Motor neuron (in vitro differentiated cells): Measurements from ENCODE around the gene TUBGCP3. TPM values are rescaled to one million over a fixed set of nuclear protein-coding genes. Genes with fewer than 3 reads are reported as not detected.
"Not testable (repeated sequence)": the region's sequence is repeated elsewhere in the genome, so short reads cannot be mapped to it uniquely, and the experiment has no call there.

Experiments
- ATAC-seq, 8 experiments: fragments of 200-7000 bp; cut with Tn5 transposase; replicated peaks in 6 of 8; 2 replicates each; pipeline ENCODE4 v1.8.0; 2021; ENCODE audit warnings: mild to moderate bottlenecking in 8 of 8, moderate library complexity in 8 of 8
- H3K27ac ChIP-seq, 2 donors: fragments of 250-450 bp; sonication (Bioruptor Pico); 2 replicates each; pipeline ENCODE4 v1.9.0; 2021; ENCODE audit warnings: antibody characterized with exemption in 2 of 2, mild to moderate bottlenecking in 2 of 2, moderate library complexity in 1 of 2
- H3K4me1 ChIP-seq, 2 donors: fragments of 250-450 bp; sonication (Bioruptor Pico); replicated peaks in 1 of 2; 2 replicates each; pipeline ENCODE4 v1.6.1; 2021; ENCODE audit warnings: antibody characterized with exemption in 2 of 2, mild to moderate bottlenecking in 2 of 2, moderate library complexity in 1 of 2
- H3K4me3 ChIP-seq, 5 donors: fragments of 250-450 bp; sonication (Bioruptor Pico); 2 replicates each; pipeline ENCODE4 v1.9.0; 2021; ENCODE audit warnings: antibody characterized with exemption in 5 of 5, mild to moderate bottlenecking in 5 of 5, moderate library complexity in 4 of 5
- WGBS, 10 experiments: fragments of 450-650 bp; shearing (Covaris generic); methylation state at CpG; one replicate each; pipeline ENCODE4 v1.0.0; 2022; 5-methylcytosine and 5-hydroxymethylcytosine counted together
- in situ Hi-C, 9 experiments: fragments of 400-800 bp; cut with MboI; loops; one replicate each; pipeline ENCODE4 v1.15.0; 2021; ENCODE audit warnings: low sequenced_read_pairs in 9 of 9, low pct_unique_long_range_greater_than_20kb in 2 of 9; ENCODE audit not compliant: unreplicated experiment in 9 of 9
- total RNA-seq, 8 experiments: library from RNA; unstranded; fragments of 300-600 nt; gene quantifications; 2 replicates each; pipeline versions ENCODE4 v1.2.3 to v1.2.4, GENCODE V29; 2022

Gene TUBGCP3
- total RNA-seq, 8 experiments from 2014 or later, result 11.9 to 39.9 (median 18.1) TPM

DNA sequence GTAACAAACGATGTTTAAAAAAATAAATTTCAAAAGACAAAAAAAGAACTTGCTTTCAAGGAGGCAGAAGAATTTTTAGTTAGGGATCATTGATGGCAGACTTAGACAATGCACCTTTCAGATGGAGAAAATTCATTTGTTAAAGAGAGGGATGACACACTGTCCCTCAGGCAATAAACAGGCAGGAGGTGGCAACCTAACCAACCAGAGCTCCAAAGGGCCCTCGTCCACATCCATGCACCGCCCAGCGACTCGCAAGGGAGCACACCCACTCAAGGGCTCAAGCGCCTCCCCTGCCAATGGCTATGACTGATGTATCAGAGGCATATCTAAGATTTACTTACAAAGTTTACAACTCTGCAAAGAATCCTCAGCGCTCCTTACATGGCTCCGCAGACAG lies 81.9 kb downstream of the TUBGCP3 start:
- peak in 1 of 8 experiments; percentile 32 for ATAC-seq
- Histone ChIP-seq H3K27ac (no peak overlapping the region), H3K4me3 (no peak overlapping the region), H3K4me1 (no peaks in the 10 kb centered on the region)
- WGBS, 10 experiments, result 71 to 100% (median 89%) methylated on average over 1 to 8 of the region's 8 CpGs; no CpG with 5 or more reads in 4 of the 10 experiments
- in situ Hi-C loops, result no loop called here

DNA sequence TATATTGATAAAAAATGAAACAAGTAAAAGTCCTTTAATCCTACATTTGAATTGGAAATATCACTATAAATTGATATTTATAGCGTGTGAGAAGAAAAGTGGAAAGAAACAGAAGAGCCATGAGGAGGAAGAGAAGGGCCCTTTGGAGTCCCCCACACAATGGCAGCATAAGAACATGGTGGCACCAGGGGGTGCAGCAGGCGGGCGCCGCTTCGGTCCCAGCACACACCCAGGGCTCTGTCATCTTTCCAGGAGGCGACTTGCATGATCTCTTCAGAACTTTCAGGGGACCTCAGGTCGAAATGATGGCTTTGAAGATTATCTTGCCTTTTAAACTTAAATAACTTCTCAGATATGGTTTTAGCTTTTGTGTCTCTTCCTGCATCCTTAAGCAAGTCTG lies 91.8 kb downstream of the TUBGCP3 start:
- WGBS, 10 experiments, result 93 to 100% (median 99%) methylated on average over 1 to 7 of the region's 7 CpGs; no CpG with 5 or more reads in 2 of the 10 experiments
- H3K4me3 ChIP-seq, result no peak overlapping the region
- H3K4me1 ChIP-seq, result no peaks in the 10 kb centered on the region
- no peak overlapping the region for H3K27ac ChIP-seq
- ATAC-seq, result no peak
- in situ Hi-C loops, result no loop called here

DNA sequence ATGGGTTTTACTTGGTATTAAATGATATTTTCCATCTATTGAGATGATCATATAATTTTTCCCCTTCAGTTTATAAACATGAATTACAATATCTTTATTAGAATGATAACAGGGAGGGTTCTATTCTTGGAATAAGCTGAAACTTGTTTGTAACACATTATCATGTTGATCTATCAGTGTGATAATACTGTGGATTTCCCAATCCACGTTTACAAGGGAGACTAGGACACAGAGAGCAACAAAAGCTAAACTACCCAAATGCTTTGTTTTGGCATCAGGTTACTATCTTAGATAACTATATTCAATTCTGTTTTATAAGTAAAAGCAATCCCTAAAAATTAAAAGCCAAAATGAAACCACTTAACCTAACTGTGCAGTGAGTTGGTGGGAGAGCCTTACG lies 92.5 kb downstream of the TUBGCP3 start:
- Histone ChIP-seq H3K4me3 (no peak overlapping the region), H3K27ac (no peak overlapping the region), H3K4me1 (no peaks in the 10 kb centered on the region)
- in situ Hi-C loops, result no loop called here
- 50 to 100% (median 95%) methylated on average over 1 to 2 of the region's 2 CpGs for WGBS, 10 experiments
- ATAC-seq, result no peak

DNA sequence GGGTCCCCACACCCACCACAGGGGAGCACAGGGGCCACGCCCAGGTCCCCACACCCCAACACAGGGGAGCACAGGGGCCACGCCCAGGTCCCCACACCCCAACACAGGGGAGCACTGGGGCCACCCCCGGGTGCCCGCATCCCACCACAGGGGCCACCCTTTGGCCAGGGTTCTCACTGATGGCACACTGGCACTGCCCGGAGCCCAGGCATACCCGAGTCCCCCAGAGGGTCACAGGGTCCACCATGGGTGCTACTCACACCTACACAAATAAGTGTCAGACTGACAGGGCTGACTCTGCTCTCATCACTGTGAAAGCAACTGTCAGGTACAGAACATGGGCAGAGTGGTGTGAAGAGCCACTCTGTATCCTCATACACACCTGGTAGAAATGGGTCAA lies 98.8 kb downstream of the TUBGCP3 start:
- ATAC-seq, result no peak
- Histone ChIP-seq H3K4me1 (no peaks in the 10 kb centered on the region), H3K4me3 (no peak overlapping the region), H3K27ac (no peak overlapping the region)
- WGBS, 10 experiments, result 100% methylated on average over 1 of the region's 6 CpGs; no CpG with 5 or more reads in 9 of the 10 experiments
- in situ Hi-C loops, result no loop called here

DNA sequence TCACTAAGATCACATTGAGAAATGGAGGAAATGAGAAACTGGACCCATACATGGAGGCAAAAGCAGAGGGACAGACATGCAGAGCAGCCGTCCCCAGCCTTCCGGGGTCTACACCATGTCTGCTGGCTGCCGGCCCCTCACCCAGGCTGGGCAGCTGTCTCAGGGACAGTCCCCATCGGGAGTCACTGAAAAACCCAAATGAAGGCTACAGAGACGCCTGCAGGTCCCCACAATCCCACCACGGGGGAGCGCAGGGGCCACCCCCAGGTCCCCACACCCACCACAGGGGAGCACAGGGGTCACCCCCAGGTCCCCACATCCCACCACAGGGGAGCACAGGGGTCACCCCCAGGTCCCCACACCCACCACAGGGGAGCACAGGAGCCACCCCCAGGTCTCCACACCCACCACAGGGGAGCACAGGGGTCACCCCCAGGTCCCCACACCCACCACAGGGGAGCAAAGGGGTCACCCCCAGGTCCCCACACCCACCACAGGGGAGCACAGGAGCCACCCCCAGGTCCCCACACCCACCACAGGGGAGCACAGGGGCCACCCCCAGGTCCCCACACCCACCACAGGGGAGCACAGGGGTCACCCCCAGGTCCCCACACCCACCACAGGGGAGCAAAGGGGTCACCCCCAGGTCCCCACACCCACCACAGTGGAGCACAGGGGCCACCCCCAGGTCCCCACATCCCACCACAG lies 99.5 kb downstream of the TUBGCP3 start:
- H3K4me1 ChIP-seq, H3K27ac ChIP-seq, ATAC-seq, H3K4me3 ChIP-seq, in situ Hi-C loops: not testable (repeated sequence)
- WGBS, 10 experiments, result 80 to 100% (median 100%) methylated on average over 1 to 3 of the region's 7 CpGs; no CpG with 5 or more reads in 6 of the 10 experiments

- ATAC-seq, result no peak
- Histone ChIP-seq H3K4me1 (no peaks in the 10 kb centered on the region), H3K4me3 (no peak overlapping the region), H3K27ac (no peak overlapping the region)
- in situ Hi-C loops, result no loop called here
- WGBS, 10 experiments, result 57 to 100% (median 93%) methylated on average over 1 to 8 of the region's 8 CpGs; no CpG with 5 or more reads in 1 of the 10 experiments
Measured at GRCh38 chr13:112487127-112487517, 100.8 kb downstream of the TUBGCP3 start.

GRCh38 chr13:112486386-112487126 lies 101.4 kb downstream of the TUBGCP3 start:
- Histone ChIP-seq H3K4me3 (no peak overlapping the region), H3K4me1 (no peaks in the 10 kb centered on the region), H3K27ac (no peak overlapping the region)
- WGBS, 10 experiments, result 50 to 100% (median 87%) methylated on average over 1 to 8 of the region's 11 CpGs; no CpG with 5 or more reads in 1 of the 10 experiments
- in situ Hi-C loops, result no loop called here
- ATAC-seq, result peak in 7 of 8 experiments; percentile 33 to 99 (median 78)

GRCh38 chr13:112485814-112486213 lies 102.1 kb downstream of the TUBGCP3 start:
- H3K4me1 ChIP-seq, H3K27ac ChIP-seq, ATAC-seq, H3K4me3 ChIP-seq, in situ Hi-C loops: not testable (repeated sequence)
- 90 to 100% methylated on average over 1 to 2 of the region's 25 CpGs; no CpG with 5 or more reads in 8 of the 10 experiments for WGBS, 10 experiments

DNA sequence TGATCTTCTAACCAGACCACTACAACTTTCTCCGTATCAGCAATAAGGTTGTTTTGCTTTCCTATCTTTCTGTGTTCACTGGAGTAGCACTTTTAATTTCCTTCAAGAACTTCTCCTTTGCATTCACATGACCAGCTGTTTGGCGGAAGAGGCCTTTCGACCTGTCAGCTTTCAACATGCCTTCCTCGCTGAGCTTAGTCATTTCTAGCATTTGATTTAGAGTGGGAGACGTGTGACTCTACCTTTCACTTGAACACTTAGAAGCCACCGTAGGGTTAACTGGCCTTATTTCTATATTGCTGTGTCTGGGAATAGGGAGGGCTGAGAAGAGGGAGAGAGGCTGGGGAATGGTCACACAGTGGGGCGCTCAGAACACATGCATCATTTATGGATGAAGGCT lies 104.7 kb downstream of the TUBGCP3 start:
- 89 to 100% (median 100%) methylated on average over 1 to 6 of the region's 7 CpGs; no CpG with 5 or more reads in 1 of the 10 experiments for WGBS, 10 experiments
- no peaks in the 10 kb centered on the region for H3K4me1 ChIP-seq
- in situ Hi-C loops, result no loop called here
- H3K4me3 ChIP-seq, result no peak overlapping the region
- H3K27ac ChIP-seq, result no peak overlapping the region
- no peak for ATAC-seq

GRCh38 chr13:112481458-112481857 lies 106.5 kb downstream of the TUBGCP3 start:
- Histone ChIP-seq H3K4me1 (no peaks in the 10 kb centered on the region), H3K27ac (no peak overlapping the region), H3K4me3 (no peak overlapping the region)
- no peak for ATAC-seq
- in situ Hi-C loops, result no loop called here

DNA sequence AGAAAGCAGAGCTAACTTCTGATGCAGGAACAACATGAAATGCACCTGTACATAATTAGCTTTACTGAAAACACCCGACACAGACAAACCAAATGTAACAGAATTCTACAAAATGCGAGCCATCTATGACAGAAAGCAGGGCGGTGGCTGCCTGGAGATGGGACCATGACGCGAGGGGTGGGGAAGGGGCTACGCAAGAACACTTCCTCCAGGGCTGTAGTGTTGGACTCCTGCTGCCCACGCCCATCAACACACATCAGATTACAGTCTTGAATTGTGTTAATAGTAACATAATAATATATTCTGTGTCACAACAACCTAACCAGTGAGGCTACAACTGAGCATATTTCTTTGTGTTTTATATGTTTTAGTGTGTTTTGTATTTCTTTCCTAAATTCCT lies 108.6 kb downstream of the TUBGCP3 start:
- Histone ChIP-seq H3K27ac (no peak overlapping the region), H3K4me1 (no peaks in the 10 kb centered on the region), H3K4me3 (no peak overlapping the region)
- WGBS, 10 experiments, result 0 to 100% (median 65%) methylated on average over 1 to 6 of the region's 7 CpGs; no CpG with 5 or more reads in 2 of the 10 experiments
- in situ Hi-C loops, result no loop called here
- ATAC-seq, result peak in 2 of 8 experiments; percentile 85 to 93

- ATAC-seq, result no peak
- Histone ChIP-seq H3K4me1 (no peaks in the 10 kb centered on the region), H3K4me3 (no peak overlapping the region), H3K27ac (no peak overlapping the region)
- WGBS, 10 experiments, result 37 to 100% (median 84%) methylated on average over 2 to 9 of the region's 9 CpGs; no CpG with 5 or more reads in 1 of the 10 experiments
- in situ Hi-C loops, result no loop called here
Measured at GRCh38 chr13:112477070-112477619, 110.8 kb downstream of the TUBGCP3 start.

DNA sequence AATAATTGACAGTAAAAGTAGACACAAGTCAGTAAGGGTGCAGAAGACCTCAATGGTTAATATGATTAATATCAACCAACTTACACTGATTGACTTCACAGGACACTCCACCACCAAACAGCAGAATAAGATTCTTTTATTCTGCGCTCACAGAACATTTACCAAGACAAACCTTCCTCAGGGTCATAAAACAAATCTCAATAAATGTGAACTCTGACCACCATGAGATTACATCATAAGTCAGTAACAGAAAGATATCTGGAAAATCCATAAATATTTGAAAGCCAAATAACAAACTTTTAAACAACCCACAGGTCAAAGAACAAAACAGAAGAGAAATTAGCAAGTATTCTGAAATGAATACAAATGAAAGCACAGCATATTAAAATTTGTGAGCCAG lies 112.1 kb downstream of the TUBGCP3 start:
- WGBS, 10 experiments, result 75 to 100% (median 92%) methylated on average over 1 of the region's 1 CpG
- no peak for ATAC-seq
- no peak overlapping the region for H3K27ac ChIP-seq
- in situ Hi-C loops, result no loop called here
- H3K4me3 ChIP-seq, result no peak overlapping the region
- no peaks in the 10 kb centered on the region for H3K4me1 ChIP-seq
